ENCODE data around the gene SAFB.
"Not testable (repeated sequence)": the region's sequence is repeated elsewhere in the genome, so short reads cannot be mapped to it uniquely, and the experiment has no call there.

The SAFB gene

GRCh38 chr19:5700455-5701092, 77.7 kb downstream of the SAFB start:
- no peak for DNase-seq

GRCh38 chr19:5702053-5702410, 79.1 kb downstream of the SAFB start:
- not testable (repeated sequence) for DNase-seq

GRCh38 chr19:5703819-5704818, 81.2 kb downstream of the SAFB start:
- no peak for DNase-seq

- no peak for DNase-seq
These were observed 82.7 kb downstream of the SAFB start for GRCh38 chr19:5705552-5705951.

- no peak for DNase-seq
These were observed 84.1 kb downstream of the SAFB start for GRCh38 chr19:5706876-5707573.

- DNase-seq, result no peak
These were observed 85.0 kb downstream of the SAFB start for GRCh38 chr19:5707576-5708575.

GRCh38 chr19:5711025-5711424, 88.1 kb downstream of the SAFB start:
- DNase-seq, result no peak

GRCh38 chr19:5711713-5712161, 88.9 kb downstream of the SAFB start:
- no peak for DNase-seq

- DNase-seq, result no peak
These were observed 90.3 kb downstream of the SAFB start for GRCh38 chr19:5713228-5713627.

- DNase-seq, result no peak
These were observed 91.9 kb downstream of the SAFB start for GRCh38 chr19:5714816-5715215.

- no peak for DNase-seq
These were observed 94.5 kb downstream of the SAFB start for GRCh38 chr19:5717215-5717935.

Data from fibroblast of skin of right biceps (primary cell).